ENCODE measurements around the gene DZIP1L.

The DZIP1L gene

GRCh38 chr3:138125548-138126221 is 10.3 kb upstream of the DZIP1L start:
- Histone ChIP-seq H3K4me3 (ENCODE audit: insufficient read depth, low read length, poor library complexity, severe bottlenecking) (no peak overlapping the region), H3K79me2 (ENCODE audit: insufficient read depth, low read length) (no peaks in the 10 kb centered on the region), H3K36me3 (ENCODE audit: low read length) (no peaks in the 10 kb centered on the region), H3K9ac (ENCODE audit: low read length) (no peak overlapping the region), H3F3A (ENCODE audit: insufficient read depth) (no peaks in the 10 kb centered on the region), H3K9me2 (replicated peaks; ENCODE audit: insufficient read depth, low read length) (no peaks in the 10 kb centered on the region), H4K20me1 (ENCODE audit: low read depth, low read length) (no peaks in the 10 kb centered on the region), H3K27me3 (ENCODE audit: low read length) (no peaks in the 10 kb centered on the region), H3K4me2 (ENCODE audit: low read depth, low read length, poor library complexity, severe bottlenecking) (no peak overlapping the region), H3K27ac (ENCODE audit: low read depth, low read length) (no peak overlapping the region), H2AFZ (ENCODE audit: low read depth, low read length, severe bottlenecking) (no peak overlapping the region), H3K9me3 (ENCODE audit: insufficient read depth, low read length) (no peaks in the 10 kb centered on the region)
- TF ChIP-seq EZH2phosphoT487 (conservative IDR thresholded peaks at IDR 0.05; ENCODE audit: low read length) (no peak), CTCF (IDR thresholded peaks at IDR 0.05; ENCODE audit: insufficient read depth, low read length, poor library complexity, severe bottlenecking) (no peak)

- Histone ChIP-seq H3K9me2 (replicated peaks; ENCODE audit: insufficient read depth, low read length) (no peaks in the 10 kb centered on the region), H3F3A (ENCODE audit: insufficient read depth) (no peaks in the 10 kb centered on the region), H2AFZ (ENCODE audit: low read depth, low read length, severe bottlenecking) (no peak overlapping the region), H3K79me2 (ENCODE audit: insufficient read depth, low read length) (no peaks in the 10 kb centered on the region), H3K27me3 (ENCODE audit: low read length) (no peaks in the 10 kb centered on the region), H4K20me1 (ENCODE audit: low read depth, low read length) (no peaks in the 10 kb centered on the region), H3K4me3 (ENCODE audit: insufficient read depth, low read length, poor library complexity, severe bottlenecking) (no peak overlapping the region), H3K9ac (ENCODE audit: low read length) (no peak overlapping the region), H3K4me2 (ENCODE audit: low read depth, low read length, poor library complexity, severe bottlenecking) (no peak overlapping the region), H3K9me3 (ENCODE audit: insufficient read depth, low read length) (no peaks in the 10 kb centered on the region), H3K36me3 (ENCODE audit: low read length) (no peaks in the 10 kb centered on the region), H3K27ac (ENCODE audit: low read depth, low read length) (no peak overlapping the region)
- no peak for TF ChIP-seq CTCF (IDR thresholded peaks at IDR 0.05; ENCODE audit: insufficient read depth, low read length, poor library complexity, severe bottlenecking)
- no peak for TF ChIP-seq EZH2phosphoT487 (conservative IDR thresholded peaks at IDR 0.05; ENCODE audit: low read length)
Observed at GRCh38 chr3:138124706-138125355, 9.4 kb upstream of the DZIP1L start.

- TF ChIP-seq EZH2phosphoT487 (conservative IDR thresholded peaks at IDR 0.05; ENCODE audit: low read length) (no peak), CTCF (IDR thresholded peaks at IDR 0.05; ENCODE audit: insufficient read depth, low read length, poor library complexity, severe bottlenecking) (no peak)
- Histone ChIP-seq H3K27me3 (ENCODE audit: low read length) (no peaks in the 10 kb centered on the region), H3K36me3 (ENCODE audit: low read length) (no peaks in the 10 kb centered on the region), H4K20me1 (ENCODE audit: low read depth, low read length) (no peaks in the 10 kb centered on the region), H3F3A (ENCODE audit: insufficient read depth) (no peaks in the 10 kb centered on the region), H3K27ac (ENCODE audit: low read depth, low read length) (no peak overlapping the region), H3K4me2 (ENCODE audit: low read depth, low read length, poor library complexity, severe bottlenecking) (no peak overlapping the region), H3K9me2 (replicated peaks; ENCODE audit: insufficient read depth, low read length) (no peaks in the 10 kb centered on the region), H3K9me3 (ENCODE audit: insufficient read depth, low read length) (no peaks in the 10 kb centered on the region), H3K79me2 (ENCODE audit: insufficient read depth, low read length) (no peaks in the 10 kb centered on the region), H3K9ac (ENCODE audit: low read length) (no peak overlapping the region), H3K4me3 (ENCODE audit: insufficient read depth, low read length, poor library complexity, severe bottlenecking) (no peak overlapping the region), H2AFZ (ENCODE audit: low read depth, low read length, severe bottlenecking) (no peak overlapping the region)
Observed at GRCh38 chr3:138124188-138124587, 8.8 kb upstream of the DZIP1L start.

Data from SU-DHL-6 (cell line).